Uterus (tissue), 4 donors: ENCODE data around the gene THSD4. TPM values are rescaled to one million over a fixed set of nuclear protein-coding genes. Genes with fewer than 3 reads are reported as not detected.

Experiments
- DNase-seq, 2 donors: peaks; one replicate each; pipeline ENCODE4 v3.0.0-alpha.2; 2019 to 2020
- H3K27ac ChIP-seq, 2 donors: fragments of 200-600 bp; sonication (generic); 1 replicate in 1 of 2; 2 replicates in 1 of 2; pipeline ENCODE4 v1.5.1; 2016 to 2018
- H3K27me3 ChIP-seq, 2 donors: fragments of 200-600 bp; sonication (generic); one replicate each; pipeline ENCODE4 v1.5.1; 2018 to 2019; ENCODE audit warnings: control low read depth in 1 of 2
- H3K36me3 ChIP-seq, 2 donors: fragments of 200-600 bp; sonication (generic); one replicate each; pipeline ENCODE4 v1.5.1; 2019; ENCODE audit warnings: control low read depth in 1 of 2
- H3K4me1 ChIP-seq, 2 donors: fragments of 200-600 bp; sonication (generic); one replicate each; pipeline ENCODE4 v1.5.1; 2018 to 2019; ENCODE audit warnings: control low read depth in 1 of 2
- H3K4me3 ChIP-seq, 2 donors: fragments of 200-600 bp; sonication (generic); 1 replicate in 1 of 2; 2 replicates in 1 of 2; pipeline ENCODE4 v1.5.1; 2018 to 2019; ENCODE audit warnings: mild to moderate bottlenecking in 1 of 2
- H3K9me3 ChIP-seq, 2 donors: fragments of 200-600 bp; sonication (generic); one replicate each; pipeline ENCODE4 v1.5.1; 2019; ENCODE audit warnings: control low read depth in 1 of 2
- POLR2A ChIP-seq, 2 donors: fragments of 450-650 bp; IDR thresholded peaks; one replicate each; pipeline ENCODE4 v1.6.1; 2016; ENCODE audit warnings: antibody characterized with exemption in 2 of 2, mild to moderate bottlenecking in 1 of 2, moderate library complexity in 1 of 2
- intact Hi-C: fragments of 100-400 bp; cut with DNase I; formaldehyde crosslinking; loops from one replicate; pipeline ENCODE4 v1.15.1; 2023; ENCODE audit warnings: low total_unique reads
- total RNA-seq, 4 donors: library from RNA; depleted of rRNA in 3 of 4; stranded (reverse); fragments of >200 nt in 3 of 4; gene quantifications; one replicate each; pipeline versions ENCODE4 v1.1.0 to v1.2.4, GENCODE V29; 2014 to 2023
- TF ChIP-seq, protein P1 (sequence below), 4 experiments: fragments of 200-600 bp in 2 of 4; fragments of 450-650 bp in 2 of 4; sonication (generic) in 2 of 4; IDR thresholded peaks; one replicate each; pipeline ENCODE4 v1.5.1; 2016 to 2019; ENCODE audit warnings: antibody characterized with exemption in 4 of 4, mild to moderate bottlenecking in 2 of 4, moderate library complexity in 1 of 4
- donor health status: DM: yes; HTN: yes; CAD: no.

The THSD4 gene
- total RNA-seq, 4 donors from 2014 or later: 7.1 to 144 (median 35.4) TPM

DNA sequence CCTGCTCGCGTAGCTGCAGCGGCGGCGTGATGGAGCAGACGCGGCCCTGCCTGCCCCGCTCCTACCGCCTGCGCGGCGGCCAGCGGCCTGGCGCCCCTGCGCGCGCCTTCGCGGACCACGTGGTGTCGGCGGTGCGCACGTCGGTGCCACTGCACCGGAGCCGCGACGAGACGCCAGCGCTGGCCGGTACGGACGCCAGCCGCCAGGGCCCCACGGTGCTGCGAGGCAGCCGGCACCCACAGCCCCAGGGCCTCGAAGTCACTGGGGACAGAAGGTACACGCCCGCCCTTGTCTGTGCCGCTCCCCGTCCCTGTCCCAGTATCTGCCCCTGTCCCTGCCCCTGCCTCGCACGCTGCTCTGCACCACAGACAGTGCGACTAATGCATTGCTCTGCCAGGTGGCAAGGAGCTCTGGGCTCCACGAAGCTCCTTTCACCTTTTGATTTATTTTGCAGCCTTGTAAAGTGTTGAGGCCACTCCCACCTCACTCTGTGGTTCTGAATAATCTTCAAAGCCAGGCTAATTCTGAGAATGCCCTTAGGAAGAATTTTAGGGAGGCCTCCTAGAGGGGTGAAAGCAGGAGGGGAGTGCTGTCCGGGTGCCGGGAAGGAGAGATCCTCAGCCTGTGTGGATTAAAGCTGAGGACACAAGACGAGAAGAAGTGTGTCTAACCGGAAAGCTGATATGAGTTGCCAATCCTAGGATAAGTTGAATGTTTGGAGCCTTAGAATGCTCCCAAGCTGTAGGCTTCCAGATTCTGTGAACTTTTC is 100.0 kb downstream of the THSD4 start:
- Histone ChIP-seq H3K4me1 (peaks cover 4 to 5% of the 10 kb centered on the region in 2 donors), H3K9me3 (no peaks in the 10 kb centered on the region), H3K27ac (peak overlapping the region in 1 of 2 donors; percentile 60), H3K27me3 (no peaks in the 10 kb centered on the region), H3K36me3 (no peaks in the 10 kb centered on the region), H3K4me3 (no peak overlapping the region)
- TF ChIP-seq, protein P1, sequence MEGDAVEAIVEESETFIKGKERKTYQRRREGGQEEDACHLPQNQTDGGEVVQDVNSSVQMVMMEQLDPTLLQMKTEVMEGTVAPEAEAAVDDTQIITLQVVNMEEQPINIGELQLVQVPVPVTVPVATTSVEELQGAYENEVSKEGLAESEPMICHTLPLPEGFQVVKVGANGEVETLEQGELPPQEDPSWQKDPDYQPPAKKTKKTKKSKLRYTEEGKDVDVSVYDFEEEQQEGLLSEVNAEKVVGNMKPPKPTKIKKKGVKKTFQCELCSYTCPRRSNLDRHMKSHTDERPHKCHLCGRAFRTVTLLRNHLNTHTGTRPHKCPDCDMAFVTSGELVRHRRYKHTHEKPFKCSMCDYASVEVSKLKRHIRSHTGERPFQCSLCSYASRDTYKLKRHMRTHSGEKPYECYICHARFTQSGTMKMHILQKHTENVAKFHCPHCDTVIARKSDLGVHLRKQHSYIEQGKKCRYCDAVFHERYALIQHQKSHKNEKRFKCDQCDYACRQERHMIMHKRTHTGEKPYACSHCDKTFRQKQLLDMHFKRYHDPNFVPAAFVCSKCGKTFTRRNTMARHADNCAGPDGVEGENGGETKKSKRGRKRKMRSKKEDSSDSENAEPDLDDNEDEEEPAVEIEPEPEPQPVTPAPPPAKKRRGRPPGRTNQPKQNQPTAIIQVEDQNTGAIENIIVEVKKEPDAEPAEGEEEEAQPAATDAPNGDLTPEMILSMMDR (IDR thresholded peaks at IDR 0.05): no peak
- no peak for TF ChIP-seq POLR2A (IDR thresholded peaks at IDR 0.05)
- intact Hi-C loops: no loop called here
- DNase-seq: no peak

GRCh38 chr15:71218272-71218805 is 103.1 kb downstream of the THSD4 start:
- H3K9me3 ChIP-seq: no peaks in the 10 kb centered on the region
- no peaks in the 10 kb centered on the region for H3K36me3 ChIP-seq
- TF ChIP-seq POLR2A (IDR thresholded peaks at IDR 0.05): no peak
- TF ChIP-seq, protein P1 (IDR thresholded peaks at IDR 0.05): no peak
- intact Hi-C loops: no loop called here
- no peaks in the 10 kb centered on the region for H3K27me3 ChIP-seq
- peaks cover 4 to 5% of the 10 kb centered on the region in 2 donors for H3K4me1 ChIP-seq
- no peak for DNase-seq
- no peak overlapping the region for H3K4me3 ChIP-seq
- peak overlapping the region; percentile 56 to 66 for H3K27ac ChIP-seq

DNA sequence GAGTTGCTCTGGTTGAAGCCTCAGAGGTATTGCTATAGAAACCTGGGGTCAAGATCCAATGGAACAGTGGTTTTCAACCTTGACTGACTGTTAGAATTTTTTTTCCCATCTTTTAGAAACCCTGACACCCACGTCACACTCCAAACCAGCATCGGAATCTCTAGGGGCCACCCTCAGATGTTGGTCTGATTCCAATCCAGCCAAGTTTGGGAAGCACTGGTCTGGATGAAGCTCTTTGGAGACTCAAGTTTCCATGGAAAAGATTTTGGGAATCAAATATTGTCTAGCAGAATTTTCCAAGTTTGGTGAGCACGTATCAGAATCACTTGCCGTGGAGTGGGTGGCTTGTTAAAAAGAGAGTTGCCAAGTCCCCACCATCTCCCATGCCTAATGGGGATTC is 103.8 kb downstream of the THSD4 start:
- H3K4me3 ChIP-seq: no peak overlapping the region
- peaks cover 4 to 5% of the 10 kb centered on the region in 2 donors for H3K4me1 ChIP-seq
- no peak for DNase-seq
- no peaks in the 10 kb centered on the region for H3K36me3 ChIP-seq
- H3K27me3 ChIP-seq: no peaks in the 10 kb centered on the region
- H3K27ac ChIP-seq: peak overlapping the region; percentile 56 to 66
- intact Hi-C loops: no loop called here
- H3K9me3 ChIP-seq: no peaks in the 10 kb centered on the region
- no peak for TF ChIP-seq POLR2A (IDR thresholded peaks at IDR 0.05)
- TF ChIP-seq, protein P1 (IDR thresholded peaks at IDR 0.05): no peak

- H3K27ac ChIP-seq: peak overlapping the region; percentile 52 to 66
- H3K4me3 ChIP-seq: no peak overlapping the region
- no peak for DNase-seq
- no peaks in the 10 kb centered on the region for H3K36me3 ChIP-seq
- TF ChIP-seq, protein P1 (IDR thresholded peaks at IDR 0.05): no peak
- no peak for TF ChIP-seq POLR2A (IDR thresholded peaks at IDR 0.05)
- H3K9me3 ChIP-seq: no peaks in the 10 kb centered on the region
- H3K27me3 ChIP-seq: no peaks in the 10 kb centered on the region
- peaks cover 4 to 5% of the 10 kb centered on the region in 2 donors for H3K4me1 ChIP-seq
- intact Hi-C loops: no loop called here
Measured at GRCh38 chr15:71219645-71220044, 104.4 kb downstream of the THSD4 start.

- Histone ChIP-seq H3K36me3 (no peaks in the 10 kb centered on the region), H3K4me3 (no peak overlapping the region), H3K4me1 (peaks cover 4 to 5% of the 10 kb centered on the region in 2 donors), H3K27ac (no peak overlapping the region), H3K27me3 (no peaks in the 10 kb centered on the region), H3K9me3 (no peaks in the 10 kb centered on the region)
- no peak for TF ChIP-seq POLR2A (IDR thresholded peaks at IDR 0.05)
- TF ChIP-seq, protein P1 (IDR thresholded peaks at IDR 0.05): no peak
- DNase-seq: no peak
- intact Hi-C loops: no loop called here
Measured at GRCh38 chr15:71220828-71221227, 105.6 kb downstream of the THSD4 start.
